ENCODE measurements around the gene ETF1.

GRCh38 chr5:138574744-138575193 lies 31.7 kb upstream of the ETF1 start:
- TF ChIP-seq CTCF (IDR thresholded peaks at IDR 0.05), result no peak
- no peak for TF ChIP-seq ZFX (IDR thresholded peaks at IDR 0.05; ENCODE audit: borderline replicate concordance)

Data from 22Rv1 (cell line).